GM10847 (cell line): ENCODE results near the gene TSPAN18.

ENCODE experiments used
- POLR2A ChIP-seq: IDR thresholded peaks from 2 replicates; pipeline ENCODE4 v1.6.1; 2011; ENCODE audit not compliant: insufficient read length; ENCODE audit errors: extremely low read depth

TSPAN18 gene

DNA sequence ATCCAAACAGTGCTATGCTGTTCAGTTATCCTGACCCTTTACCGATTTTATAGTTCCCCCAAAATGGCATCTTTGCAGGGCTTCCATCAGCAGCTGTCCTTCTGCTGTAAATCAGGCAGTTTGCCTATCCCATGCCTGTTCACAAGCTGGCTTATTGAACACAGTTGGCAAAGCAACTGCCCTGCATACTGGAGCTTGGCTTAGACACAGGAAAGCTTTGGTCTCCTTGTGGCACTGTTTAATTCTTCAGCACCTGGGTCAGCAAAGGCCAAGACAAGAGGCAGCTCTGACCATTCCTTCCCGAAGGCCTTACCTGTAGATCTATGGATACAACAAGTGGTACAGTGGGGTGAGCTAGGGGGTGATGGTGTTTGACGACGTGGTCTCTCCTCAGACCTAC, 32.2 kb downstream of the TSPAN18 start:
- TF ChIP-seq POLR2A: no peak

DNA sequence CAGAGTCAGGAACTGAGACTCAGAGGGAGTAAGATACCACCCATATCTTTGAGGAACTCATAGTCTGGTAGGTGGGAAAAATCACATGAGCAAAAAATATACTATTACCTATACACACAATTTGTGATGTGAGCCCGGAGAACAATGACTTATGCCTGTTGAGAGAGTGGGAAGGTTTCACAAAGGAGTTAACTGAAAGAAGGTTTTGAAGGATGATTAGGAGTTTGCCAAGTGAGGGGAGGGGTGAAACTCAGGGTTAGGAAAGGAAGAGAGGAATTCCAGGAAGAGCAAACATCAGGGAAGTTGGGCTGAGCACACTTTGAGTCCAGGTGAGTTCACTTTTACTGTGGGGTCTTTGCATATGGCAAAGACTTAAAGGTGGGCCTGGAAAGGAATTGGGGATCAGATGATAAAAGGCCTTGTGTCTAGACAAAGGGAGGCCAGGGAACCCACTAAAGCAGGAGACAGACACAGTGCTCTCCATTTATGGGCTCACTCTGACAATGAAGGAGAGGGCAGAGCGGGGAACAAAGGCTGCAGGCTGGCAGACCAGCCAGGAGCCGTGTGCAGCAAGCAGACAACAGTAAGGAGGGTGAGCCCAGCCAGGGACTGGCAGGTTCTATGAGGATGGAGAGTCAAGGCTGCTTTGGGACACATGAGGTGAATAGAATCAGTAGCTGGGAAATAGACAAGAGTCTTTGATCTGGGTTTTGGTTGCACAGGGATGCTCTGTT, 33.1 kb downstream of the TSPAN18 start:
- TF ChIP-seq POLR2A: no peak

DNA sequence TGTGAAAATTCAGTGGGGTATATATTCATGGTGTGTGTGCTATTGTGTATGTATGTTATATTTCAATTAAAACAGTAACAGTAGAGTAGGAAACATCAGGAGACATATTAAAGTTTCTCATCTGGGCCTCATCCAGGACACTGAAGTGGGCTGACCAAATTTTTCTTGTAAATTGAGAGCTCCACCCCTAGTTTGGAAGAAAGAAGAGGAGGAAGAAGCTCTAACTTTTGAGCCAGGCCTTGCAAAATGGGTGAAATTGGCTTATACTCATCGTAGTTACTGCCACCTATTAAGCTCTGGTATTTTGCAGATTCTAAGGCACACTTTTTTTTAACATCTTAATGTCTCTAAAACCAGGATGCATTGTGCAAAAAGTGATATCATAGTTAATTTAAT, 33.7 kb downstream of the TSPAN18 start:
- TF ChIP-seq POLR2A: no peak

DNA sequence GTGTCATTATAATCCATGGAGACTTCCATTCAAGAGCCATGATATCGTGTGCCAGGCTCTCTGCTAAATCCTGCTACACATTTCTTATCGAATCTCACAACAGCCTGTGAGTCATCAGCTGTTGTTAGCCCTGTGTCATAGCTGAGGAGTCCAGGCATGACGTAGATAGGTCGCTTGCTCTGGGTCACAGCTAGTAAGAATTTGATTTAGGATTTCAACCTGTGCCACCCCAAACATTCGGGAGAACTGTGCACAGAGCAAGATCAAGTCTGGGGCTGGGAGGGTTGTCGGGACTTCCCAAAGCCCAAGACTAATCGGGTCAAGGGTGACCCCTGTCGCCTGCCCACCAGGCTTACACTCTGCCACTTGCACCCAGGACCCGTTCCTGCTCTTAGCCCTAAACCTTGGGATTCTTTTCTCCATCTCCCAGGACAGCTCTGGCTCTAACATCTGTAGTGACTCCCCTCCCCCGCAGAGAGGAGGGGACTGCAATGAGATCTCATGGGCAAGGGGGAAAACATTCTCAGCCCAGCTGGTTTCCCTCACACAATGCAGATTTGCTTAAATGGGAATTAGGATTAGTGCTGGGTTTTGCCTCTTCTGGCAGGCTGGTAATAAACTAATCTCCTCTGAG, 34.3 kb downstream of the TSPAN18 start:
- TF ChIP-seq POLR2A: no peak

DNA sequence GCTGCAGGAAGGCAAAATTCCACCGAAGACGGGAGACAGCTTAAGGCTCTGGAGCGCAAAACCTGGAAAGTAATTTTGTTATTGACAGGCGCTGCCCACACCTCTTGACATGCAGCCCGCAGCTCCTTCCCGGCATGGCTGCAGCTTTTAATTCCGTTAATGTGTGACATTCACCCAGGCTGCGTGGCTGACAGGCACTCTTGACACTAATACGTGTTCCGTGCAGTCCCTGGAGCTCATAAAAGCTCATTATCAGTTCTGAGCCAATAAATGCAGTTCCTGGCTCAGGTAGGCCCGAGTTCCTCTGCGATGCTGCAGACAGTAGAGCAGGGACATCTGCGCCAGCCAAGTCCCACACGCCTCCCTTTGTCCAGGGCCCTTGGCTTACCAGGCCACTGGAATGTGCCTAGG, 34.8 kb downstream of the TSPAN18 start:
- TF ChIP-seq POLR2A: no peak

DNA sequence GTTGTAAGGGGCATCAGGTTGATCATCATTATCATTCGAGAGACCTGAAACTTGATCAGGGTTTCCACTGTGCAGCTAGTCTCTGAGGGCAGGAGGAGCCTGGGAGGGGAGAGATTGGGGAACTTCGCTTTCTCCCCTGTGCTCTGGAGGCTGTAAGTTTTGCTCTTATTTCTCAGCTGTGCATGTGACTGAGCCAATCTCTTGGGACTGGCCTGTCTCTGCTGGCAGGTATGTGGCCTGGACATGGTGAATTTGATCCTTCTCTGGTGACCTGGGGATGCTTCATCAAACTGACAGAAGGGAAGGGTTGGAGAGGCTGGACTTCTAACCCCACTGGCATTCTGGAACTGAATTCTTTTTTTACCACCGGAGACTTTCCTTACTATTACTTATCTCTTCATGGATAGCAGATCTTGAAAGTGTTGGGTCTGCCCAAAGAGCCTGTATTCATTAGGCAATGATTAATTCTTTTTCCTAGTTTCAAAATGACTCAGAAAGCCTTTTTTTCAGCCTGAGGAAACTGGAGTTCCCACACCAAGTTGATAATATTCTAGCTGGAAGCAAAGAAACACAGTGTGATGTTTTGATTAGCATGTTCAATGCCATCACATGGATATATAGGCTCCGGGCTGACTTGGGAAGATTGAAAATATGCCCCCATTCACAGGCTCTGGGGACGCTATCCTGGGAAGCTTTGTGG, 36.5 kb downstream of the TSPAN18 start:
- TF ChIP-seq POLR2A: no peak

DNA sequence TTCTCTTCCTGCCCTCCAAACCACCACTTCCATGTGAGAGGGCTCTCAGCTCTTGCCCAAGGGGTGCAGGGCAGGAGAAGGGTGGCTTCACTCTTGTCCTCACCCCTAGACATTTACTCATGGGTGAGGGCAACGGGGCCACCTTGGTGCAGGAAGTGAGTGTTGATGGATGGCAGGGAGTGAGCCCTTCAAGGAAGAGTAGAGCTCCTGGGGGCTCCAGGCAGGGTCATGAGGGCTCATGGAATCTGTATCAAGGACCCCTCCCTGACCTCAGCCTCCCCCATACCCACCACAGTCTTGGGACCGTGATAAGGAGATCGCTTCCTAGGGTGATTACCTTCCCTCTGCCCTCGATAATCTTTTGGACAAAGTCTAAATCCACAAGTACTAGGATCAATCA, 37.8 kb downstream of the TSPAN18 start:
- no peak for TF ChIP-seq POLR2A

DNA sequence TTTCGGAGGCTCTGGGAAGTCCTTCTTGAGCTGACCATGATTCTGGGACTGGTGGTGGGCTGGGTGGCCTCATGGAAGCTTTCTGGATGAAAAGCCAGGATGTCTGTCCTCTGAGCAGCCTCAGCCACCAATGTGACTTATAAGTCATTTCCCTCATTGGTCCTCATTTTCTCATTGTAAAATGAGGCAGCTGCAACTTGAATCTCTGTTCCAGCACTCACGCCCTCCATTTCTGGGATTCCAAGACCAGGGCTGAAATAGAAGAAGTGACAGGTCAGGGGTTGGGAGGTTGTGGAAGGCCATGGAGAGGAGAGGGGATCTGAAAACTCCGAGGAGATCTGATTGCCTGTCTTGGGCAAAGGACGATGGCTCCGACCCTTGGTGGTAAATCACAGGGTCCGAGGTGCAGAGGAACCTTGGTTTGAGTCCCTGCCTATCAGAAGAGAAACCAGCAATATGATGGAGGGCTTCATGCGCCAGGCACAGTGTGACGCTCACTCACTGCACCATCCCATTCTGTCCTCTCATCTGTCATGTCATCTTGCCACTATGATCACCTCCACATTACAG, 38.3 kb downstream of the TSPAN18 start:
- TF ChIP-seq POLR2A: no peak

DNA sequence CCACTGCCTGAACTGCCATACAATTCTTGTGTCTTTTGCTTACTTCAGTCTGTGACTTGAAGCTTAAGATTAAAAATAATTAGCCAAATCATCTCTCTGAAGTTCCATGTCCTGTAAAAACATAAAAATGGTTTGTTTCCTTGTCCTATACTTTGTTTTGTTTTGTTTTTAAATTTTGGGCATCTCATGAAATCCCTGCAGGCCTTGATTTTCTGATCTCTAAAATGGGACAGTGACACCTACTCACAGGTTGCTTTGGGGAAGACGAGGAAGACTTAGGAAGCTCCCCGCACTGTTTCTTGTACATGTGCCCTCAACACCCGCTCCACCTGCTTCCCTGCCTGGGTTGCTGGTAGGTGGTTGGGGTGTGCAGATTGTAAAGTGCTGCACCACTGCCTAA, 38.9 kb downstream of the TSPAN18 start:
- no peak for TF ChIP-seq POLR2A

DNA sequence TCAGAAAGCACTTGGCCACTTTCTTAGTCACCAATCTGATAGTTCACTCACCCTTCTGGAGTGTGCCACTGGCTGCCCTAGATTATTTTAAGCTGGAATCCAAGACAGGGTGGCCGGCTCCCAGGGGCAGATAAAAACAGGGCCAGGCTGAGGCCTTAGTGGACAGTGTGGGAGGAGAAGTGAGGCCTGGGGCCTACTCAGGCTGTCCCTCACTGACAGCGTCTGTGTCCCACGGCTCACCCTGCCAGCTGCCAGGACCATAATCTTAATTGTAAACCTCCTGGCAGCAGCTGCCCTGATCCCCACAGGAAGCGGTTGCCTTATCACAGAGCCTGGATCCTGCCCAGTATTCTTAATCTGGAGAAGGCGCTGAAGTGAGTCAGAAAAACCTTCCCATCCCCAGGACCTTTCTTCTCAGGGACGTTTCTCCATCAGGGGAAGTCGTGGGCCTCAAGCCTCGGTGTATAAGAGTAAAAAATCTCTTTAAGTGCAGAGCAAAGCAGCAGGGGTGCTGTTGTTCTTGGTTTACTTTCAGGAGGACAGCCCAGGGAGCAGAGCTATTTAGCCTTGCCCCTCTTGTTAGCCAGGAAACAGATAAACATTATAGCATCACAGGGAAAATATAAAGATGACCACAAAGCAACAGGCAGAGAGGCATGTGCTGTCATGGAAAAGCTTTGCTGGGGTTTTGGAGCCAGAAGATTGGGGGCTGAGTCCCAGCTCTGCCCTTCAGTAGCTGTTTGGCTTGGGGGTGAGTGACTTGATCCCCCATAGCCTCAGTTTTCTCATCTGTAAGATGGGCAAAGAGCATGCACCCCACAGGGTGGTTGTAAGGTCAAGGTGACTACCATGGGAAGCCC, 39.6 kb downstream of the TSPAN18 start:
- TF ChIP-seq POLR2A: no peak

DNA sequence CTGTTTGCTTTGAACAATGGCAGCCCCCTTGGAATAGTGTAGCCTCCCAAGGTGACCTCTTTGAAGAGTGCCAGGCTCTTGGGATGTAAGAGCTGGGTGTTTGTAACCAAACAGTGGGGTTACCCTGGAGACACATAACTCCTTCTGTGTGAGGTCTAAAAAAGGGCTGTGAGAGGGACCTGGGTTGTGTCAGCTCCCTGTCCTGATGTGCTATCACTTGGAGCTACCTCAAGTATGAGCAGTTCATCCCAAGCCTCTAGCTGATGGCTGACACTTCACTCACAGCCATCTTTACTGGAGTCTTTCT, 40.2 kb downstream of the TSPAN18 start:
- TF ChIP-seq POLR2A: no peak

DNA sequence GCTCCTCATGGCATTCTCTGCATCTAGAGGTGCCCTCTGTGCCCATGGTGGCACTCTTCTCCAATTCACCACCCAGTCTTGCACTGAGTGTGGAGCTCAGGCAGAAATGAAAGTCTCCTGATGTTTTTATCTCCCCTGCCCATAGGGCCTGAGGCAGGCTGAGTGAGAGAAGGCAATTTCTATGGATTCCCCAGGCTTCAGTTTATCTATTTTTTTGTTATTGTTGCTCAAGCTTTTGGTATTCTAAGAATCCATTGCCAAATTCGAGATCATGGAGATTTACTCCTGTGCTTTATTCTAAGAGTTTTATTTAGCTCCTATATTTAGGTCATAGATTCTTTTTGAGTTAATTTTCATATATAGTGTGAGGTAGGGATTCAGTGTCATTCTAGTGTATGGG, 40.7 kb downstream of the TSPAN18 start:
- TF ChIP-seq POLR2A: no peak

DNA sequence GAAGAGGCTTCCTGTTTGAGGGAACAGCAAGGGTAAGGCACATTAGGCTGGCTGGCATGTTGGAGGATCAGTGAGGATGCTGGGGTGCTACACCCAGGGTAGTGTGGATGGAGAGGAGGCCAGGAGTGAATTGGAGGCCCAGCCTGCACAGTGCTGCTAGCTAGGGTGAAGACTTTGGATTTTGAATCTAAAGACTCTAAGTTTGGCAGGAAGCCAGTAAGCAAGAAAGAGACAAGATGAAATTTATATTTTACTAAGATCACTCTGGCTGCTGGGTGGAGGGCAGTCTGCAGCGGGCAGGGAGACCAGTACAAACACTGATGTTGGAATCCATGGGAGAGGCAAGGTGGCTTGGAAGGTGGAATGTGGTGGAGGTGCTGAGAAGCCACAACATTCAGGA, 43.6 kb downstream of the TSPAN18 start:
- TF ChIP-seq POLR2A: no peak

DNA sequence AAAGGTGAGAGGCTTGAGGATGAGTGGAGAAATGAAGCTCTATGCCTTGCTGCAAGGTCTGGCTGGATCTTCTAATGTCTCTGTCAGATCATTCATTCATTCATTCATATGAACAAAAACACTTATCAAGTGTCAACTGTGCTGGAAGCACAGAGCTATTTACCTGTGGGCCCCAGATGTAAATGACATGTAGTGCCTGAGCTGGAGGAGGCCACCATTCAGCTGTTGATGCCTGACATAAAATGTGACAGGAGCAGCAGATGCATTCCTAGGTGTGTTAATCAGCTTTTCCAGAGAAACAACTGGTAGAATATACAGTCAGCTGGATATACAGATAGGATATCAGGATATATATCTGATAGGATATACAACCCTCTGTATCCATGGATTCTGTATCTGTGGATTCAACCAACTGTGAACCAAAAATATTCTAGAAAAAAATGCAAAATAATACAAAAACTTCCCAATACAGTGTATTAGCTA, 44.5 kb downstream of the TSPAN18 start:
- TF ChIP-seq POLR2A: no peak

DNA sequence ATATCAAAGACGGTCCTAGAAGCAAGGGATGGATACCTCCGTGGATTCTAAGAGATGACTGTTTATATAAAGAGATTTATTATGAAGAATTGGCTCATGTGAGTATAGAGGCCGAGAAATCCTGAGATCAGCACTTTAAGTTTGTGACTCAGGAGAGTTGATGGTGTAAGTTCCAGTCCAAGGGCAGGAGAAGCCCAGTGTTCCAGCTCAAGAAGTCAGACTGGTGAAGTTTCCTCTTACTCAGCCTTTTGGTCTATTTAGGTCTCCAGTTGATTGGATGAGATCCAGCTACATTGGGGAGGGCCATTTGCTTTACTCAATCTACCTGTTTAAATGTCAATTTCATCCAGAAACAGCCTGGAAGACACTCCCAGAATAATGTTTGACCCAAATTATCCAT, 45.1 kb downstream of the TSPAN18 start:
- TF ChIP-seq POLR2A: no peak

DNA sequence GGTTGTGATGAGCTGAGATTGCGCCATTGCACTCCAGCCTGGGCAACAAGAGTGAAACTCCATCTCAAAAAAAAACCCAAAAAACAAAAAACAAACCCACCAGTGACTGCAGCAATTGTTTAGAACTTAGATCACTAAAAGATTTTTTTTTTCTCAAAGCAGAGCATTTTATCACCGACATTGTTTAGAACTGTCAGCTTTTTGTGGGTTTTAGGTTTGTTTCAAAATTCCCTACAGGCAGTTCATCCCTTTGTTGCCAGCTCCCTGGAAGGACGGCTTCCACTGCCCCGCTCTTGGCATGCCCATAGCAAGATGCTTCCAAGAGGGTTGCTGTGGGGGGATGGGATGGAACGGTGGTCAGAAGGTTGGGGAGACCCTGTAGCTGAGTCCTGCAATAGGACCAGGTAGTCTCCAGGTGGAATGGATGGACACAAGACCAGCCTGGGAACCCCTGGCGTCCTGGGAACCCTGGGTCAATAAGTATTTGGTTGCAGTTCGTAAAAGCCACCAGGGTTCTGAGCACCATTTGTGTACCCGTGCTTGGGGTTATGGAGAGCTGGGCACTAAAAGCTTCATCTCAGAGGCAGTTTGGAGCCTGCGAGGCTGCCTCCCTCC, 46.7 kb downstream of the TSPAN18 start:
- no peak for TF ChIP-seq POLR2A
